Non-pigmented ciliary epithelial cell (primary cell): Measurements from ENCODE around the gene RABGEF1.
"Not testable (repeated sequence)": the region's sequence is repeated elsewhere in the genome, so short reads cannot be mapped to it uniquely, and the experiment has no call there.

Source experiments
- DNase-seq: peaks from one replicate; pipeline ENCODE4 v3.0.0-alpha.2; 2010; ENCODE audit warnings: low read depth

Gene RABGEF1

GRCh38 chr7:66765322-66766025 lies 24.9 kb downstream of the RABGEF1 start:
- DNase-seq, result not testable (repeated sequence)

- DNase-seq, result no peak
Measured at GRCh38 chr7:66766041-66766440, 25.5 kb downstream of the RABGEF1 start.

GRCh38 chr7:66767486-66767885 lies 27.0 kb downstream of the RABGEF1 start:
- DNase-seq, result not testable (repeated sequence)

- DNase-seq, result no peak
Measured at GRCh38 chr7:66768865-66769832, 28.6 kb downstream of the RABGEF1 start.

GRCh38 chr7:66769833-66770512 lies 29.4 kb downstream of the RABGEF1 start:
- DNase-seq, result no peak

GRCh38 chr7:66771795-66772194 lies 31.3 kb downstream of the RABGEF1 start:
- DNase-seq, result no peak

- DNase-seq, result not testable (repeated sequence)
Measured at GRCh38 chr7:66773744-66774143, 33.2 kb downstream of the RABGEF1 start.

GRCh38 chr7:66776383-66776782 lies 35.9 kb downstream of the RABGEF1 start:
- not testable (repeated sequence) for DNase-seq

- no peak for DNase-seq
Measured at GRCh38 chr7:66776800-66777442, 36.4 kb downstream of the RABGEF1 start.

- peak; percentile 27 for DNase-seq
Measured at GRCh38 chr7:66778201-66778600, 37.7 kb downstream of the RABGEF1 start.

- no peak for DNase-seq
Measured at GRCh38 chr7:66779669-66780409, 39.3 kb downstream of the RABGEF1 start.

- DNase-seq, result no peak
Measured at GRCh38 chr7:66781408-66782090, 41.0 kb downstream of the RABGEF1 start.

GRCh38 chr7:66782875-66783274 lies 42.3 kb downstream of the RABGEF1 start:
- DNase-seq, result not testable (repeated sequence)

GRCh38 chr7:66783887-66784595 lies 43.5 kb downstream of the RABGEF1 start:
- not testable (repeated sequence) for DNase-seq

GRCh38 chr7:66790196-66790595 lies 49.7 kb downstream of the RABGEF1 start:
- no peak for DNase-seq

- DNase-seq, result no peak
Measured at GRCh38 chr7:66790725-66791124, 50.2 kb downstream of the RABGEF1 start.

- DNase-seq, result no peak
Measured at GRCh38 chr7:66800591-66800990, 60.1 kb downstream of the RABGEF1 start.

GRCh38 chr7:66804001-66804400 lies 63.5 kb downstream of the RABGEF1 start:
- DNase-seq, result no peak

- no peak for DNase-seq
Measured at GRCh38 chr7:66807736-66808135, 67.2 kb downstream of the RABGEF1 start.

GRCh38 chr7:66810716-66811115 lies 70.2 kb downstream of the RABGEF1 start:
- DNase-seq, result no peak
